Measurements from ENCODE around the gene VPS35L.

DNA sequence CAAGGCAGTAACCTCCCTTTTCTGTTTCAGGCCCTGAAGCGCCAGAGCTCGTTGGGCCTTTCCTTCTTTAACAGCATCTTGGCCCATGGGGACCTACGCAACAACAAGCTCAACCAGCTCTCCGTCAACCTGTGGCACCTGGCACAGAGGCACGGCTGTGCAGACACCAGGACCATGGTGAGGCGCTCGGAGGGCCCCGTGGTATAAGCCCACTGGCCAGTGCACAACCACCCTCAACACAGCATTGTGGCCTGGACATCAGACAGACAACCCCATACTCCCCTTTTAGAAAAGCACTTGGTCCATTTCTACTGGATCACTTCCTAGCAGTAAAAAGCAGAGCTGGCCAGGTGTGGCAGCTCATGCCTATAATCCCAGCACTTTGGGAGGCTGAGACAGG lies 144.0 kb downstream of the VPS35L start:
- no peak for TF ChIP-seq CTCF (IDR thresholded peaks at IDR 0.05; ENCODE audit: poor library complexity)
- TF ChIP-seq EZH2phosphoT487 (IDR thresholded peaks at IDR 0.05; ENCODE audit: low read depth, severe bottlenecking, unreplicated experiment): no peak
- TF ChIP-seq EZH2 (IDR thresholded peaks at IDR 0.05; ENCODE audit: borderline replicate concordance): no peak

Data from hepatocyte (in vitro differentiated cells).